Stimulated activated CD4-positive, alpha-beta T cell treated with anti-CD3 and anti-CD28 coated beads, Interleukin-15, amount 100 ng/mL, for 48 hours (primary cell): ENCODE data around the gene HOXA4.

Source experiments
- DNase-seq, 2 donors: peaks; one replicate each; pipeline ENCODE4 v3.0.0-alpha.2; 2020; ENCODE audit warnings: low read depth in 2 of 2

Gene HOXA4

DNA sequence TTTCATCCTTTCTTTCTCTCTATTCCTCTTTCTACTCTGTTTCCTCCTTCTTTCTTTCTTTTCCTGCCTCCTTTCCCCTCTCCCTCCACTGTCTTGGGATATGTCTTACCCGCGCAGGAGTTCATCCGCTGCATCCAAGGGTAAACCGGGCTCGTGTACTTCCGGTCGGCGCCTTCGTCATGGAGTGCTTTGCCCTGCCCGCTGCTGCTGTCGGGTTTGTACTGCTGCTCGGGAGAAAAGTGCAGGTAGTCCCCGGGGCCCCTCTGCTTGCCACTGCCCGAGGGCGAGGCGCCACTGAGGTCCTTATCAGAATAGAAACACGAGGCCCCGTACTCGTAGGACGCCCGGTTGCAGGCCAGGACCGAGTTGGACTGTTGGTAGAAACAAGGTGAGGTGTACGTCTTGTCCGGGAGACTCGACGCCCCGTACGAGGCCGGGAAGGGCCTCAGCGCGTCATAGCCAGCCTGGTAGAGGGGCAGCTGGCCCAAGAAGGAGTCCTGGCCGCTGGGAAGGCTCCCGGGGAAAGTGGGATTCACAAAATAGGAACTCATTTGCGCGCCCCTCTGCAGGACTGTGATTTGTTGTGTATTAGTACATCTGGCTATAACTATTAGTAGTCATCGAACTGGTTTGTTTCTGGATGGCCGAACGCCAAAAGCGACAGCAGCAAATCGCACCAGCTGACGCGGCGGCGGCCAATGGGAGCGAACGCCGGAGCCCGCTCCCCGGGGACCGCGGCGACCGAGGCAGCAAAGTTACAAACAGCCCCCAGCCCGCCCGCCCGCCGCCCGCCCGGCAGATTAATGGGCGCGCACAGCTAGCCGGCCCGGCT lies 16.9 kb upstream of the HOXA4 start, which contains the start of gene HOXA6:
HOXA6 (minus strand) TSS at position 576 of the 832 bp plus-strand sequence; CDS start at position 551, 25 bp downstream.
- DNase-seq: no peak

DNA sequence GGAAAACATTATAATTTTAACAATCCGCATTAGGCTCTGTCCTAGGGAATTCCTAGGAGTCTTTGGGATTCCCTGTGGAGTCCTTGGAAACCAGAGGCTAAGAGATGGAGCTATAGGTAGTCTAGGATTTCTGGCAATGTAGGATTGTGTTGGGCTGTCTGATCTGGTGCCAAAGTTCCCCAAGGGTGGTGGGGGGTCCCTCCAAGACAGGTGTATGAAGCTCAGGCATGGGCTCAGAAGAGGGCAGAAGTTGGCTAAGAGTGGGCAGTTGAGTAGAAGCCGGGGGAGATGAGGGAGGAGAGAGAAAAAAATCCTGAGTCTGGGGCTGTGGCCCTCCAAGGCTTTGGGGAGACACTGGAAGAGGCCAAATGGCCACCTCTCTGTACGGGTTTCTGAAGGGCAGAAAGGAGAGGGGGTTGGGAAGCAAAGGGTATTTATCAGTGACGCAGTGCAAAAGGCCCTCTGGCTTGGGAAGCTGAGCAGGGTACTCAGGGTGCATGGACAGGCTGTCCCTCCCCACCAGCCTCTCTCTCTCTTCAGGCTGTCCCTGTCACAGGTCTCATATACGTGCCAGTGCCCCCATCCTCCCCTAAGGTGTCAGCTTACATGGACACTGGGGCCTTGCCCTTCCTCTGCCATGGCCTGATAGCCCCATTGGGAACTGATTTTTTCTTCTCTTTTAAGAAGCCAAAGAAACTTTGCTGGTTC lies 16.1 kb upstream of the HOXA4 start:
- no peak for DNase-seq

DNA sequence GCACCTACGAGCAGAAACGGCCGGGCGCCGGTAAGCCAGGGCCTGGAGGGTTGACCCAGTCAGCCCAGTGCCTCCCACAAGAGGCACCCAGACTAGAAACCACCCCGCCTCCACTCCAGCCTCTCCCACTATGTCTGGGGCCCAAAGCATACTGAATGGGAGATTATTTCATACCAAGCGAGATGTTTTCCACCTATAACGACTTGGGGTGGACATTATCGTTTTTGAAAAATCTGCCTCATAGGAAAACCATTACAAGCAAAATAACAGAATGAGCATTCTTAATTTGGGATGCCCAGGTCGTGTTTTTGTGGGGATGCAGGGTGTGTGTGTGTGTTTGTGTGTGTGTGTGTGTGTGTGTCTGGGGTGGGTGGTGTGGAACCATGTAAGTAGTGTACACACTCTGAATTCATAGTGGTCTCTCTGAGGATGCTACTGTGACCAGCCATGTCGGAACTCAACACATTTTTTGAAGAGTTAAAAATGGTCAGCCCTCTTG lies 15.4 kb upstream of the HOXA4 start:
- DNase-seq: no peak

DNA sequence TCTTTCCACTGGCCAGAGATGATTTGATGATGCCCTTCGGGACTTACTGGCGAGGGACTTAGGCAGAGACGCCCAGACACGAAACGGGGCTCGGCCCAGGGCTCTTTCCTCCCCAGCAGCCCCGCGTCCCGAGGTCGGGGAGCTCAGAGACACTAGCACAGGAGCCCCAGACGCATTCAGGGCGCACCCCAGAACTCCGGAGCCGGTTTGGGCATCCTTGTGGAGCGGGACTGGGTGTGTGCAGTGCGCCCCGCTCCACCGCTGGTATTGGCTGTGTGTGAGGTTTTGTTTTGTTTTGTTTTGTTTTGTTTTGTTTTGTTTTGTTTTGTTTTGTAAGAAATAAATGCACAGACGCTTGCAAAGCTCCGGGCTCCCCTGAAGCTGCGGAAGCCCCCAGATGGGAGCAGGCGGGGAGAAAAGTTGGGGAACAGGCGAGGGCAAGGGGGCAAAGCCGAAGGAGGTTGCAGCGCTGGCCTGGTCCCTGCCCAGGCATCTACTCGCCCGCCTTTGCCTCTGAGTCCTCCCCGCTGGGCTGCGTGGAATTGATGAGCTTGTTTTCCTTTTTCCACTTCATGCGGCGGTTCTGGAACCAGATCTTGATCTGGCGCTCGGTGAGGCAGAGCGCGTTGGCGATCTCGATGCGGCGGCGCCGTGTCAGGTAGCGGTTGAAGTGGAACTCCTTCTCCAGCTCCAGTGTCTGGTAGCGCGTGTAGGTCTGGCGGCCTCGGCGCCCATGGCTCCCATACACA lies 14.8 kb upstream of the HOXA4 start:
- no peak for DNase-seq

DNA sequence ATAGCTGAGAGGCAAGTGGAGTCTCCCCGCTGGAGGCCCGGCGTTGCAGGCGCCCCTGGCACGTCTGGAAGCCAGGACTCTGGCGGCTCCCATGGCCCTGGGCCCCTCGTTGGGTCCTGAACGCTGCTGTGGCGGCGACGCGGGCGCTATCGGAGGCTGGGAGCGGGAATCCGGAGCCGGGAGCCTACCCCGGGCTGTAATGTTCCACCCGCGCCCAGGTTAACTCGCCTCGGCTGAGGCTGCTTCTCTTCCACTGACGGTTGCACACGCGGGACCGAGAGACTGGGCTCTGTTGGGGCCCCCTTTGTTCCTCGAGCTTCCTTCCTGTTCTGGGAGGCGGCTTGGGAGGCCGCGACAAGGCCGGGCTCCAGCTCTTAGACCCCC lies 14.2 kb upstream of the HOXA4 start:
- no peak for DNase-seq

GRCh38 chr7:27143950-27144780 lies 13.6 kb upstream of the HOXA4 start:
- DNase-seq: no peak

DNA sequence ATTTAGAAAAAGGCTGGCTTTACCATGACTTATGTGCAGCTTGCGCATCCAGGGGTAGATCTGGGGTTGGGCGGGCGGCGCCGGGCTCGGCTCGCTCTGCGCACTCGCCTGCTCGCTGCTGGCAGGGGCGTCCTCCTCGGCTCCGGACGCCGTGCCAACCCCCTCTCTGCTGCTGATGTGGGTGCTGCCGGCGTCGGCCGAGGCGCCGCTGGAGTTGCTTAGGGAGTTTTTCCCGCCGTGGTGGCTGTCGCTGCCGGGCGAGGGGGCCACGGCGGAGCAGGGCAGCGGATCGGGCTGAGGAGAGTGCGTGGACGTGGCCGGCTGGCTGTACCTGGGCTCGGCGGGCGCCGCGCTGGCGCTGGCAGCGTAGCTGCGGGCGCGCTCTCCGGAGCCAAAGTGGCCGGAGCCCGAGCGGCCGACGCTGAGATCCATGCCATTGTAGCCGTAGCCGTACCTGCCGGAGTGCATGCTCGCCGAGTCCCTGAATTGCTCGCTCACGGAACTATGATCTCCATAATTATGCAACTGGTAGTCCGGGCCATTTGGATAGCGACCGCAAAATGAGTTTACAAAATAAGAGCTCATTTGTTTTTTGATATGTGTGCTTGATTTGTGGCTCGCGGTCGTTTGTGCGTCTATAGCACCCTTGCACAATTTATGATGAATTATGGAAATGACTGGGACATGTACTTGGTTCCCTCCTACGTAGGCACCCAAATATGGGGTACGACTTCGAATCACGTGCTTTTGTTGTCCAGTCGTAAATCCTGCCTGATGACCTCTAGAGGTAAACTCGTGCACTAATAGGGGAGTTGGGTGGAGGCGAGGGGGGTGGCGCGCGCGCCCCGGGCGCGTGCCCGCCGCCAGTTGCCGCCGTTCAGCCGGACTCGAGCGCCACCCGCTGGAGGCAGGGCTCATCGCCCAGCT lies 12.7 kb upstream of the HOXA4 start, which contains the start of gene HOXA5:
HOXA5 (minus strand) TSS at position 659 of the 927 bp plus-strand sequence; CDS start at position 585, 74 bp downstream.
- no peak for DNase-seq

GRCh38 chr7:27142580-27143022 lies 12.0 kb upstream of the HOXA4 start:
- DNase-seq: no peak

DNA sequence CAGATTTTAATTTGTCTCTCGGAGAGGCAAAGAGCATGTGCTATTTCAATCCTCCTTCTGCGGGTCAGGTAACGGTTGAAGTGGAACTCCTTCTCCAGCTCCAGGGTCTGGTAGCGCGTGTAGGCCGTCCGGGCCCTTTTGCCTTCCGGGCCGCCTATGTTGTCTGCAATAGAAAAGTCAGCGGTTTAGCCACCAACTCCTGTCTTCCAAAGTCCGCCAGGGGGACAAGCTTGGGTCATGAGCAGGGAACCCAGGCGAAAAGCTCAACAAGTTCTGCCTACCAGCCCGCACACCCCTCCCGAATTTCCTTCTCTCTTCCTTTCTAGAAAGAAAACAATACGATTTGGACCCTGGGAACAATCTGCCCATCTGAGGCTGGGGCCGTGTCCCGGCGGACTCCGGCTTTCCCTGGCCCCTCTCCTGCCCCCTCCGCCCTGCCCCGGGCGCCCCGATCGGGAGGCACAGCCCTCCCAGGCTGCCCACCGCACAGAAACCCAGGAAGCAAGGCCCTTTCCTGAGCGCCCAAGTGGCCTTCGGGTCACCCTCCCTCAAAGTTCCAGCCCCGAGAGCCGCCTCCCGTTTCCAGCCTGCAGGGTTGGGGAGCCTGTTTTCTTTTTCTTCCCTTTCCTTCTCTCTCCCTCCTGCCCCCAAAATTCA lies 11.5 kb upstream of the HOXA4 start:
- no peak for DNase-seq

- DNase-seq: no peak
Observed at GRCh38 chr7:27141137-27141922, 10.8 kb upstream of the HOXA4 start.

DNA sequence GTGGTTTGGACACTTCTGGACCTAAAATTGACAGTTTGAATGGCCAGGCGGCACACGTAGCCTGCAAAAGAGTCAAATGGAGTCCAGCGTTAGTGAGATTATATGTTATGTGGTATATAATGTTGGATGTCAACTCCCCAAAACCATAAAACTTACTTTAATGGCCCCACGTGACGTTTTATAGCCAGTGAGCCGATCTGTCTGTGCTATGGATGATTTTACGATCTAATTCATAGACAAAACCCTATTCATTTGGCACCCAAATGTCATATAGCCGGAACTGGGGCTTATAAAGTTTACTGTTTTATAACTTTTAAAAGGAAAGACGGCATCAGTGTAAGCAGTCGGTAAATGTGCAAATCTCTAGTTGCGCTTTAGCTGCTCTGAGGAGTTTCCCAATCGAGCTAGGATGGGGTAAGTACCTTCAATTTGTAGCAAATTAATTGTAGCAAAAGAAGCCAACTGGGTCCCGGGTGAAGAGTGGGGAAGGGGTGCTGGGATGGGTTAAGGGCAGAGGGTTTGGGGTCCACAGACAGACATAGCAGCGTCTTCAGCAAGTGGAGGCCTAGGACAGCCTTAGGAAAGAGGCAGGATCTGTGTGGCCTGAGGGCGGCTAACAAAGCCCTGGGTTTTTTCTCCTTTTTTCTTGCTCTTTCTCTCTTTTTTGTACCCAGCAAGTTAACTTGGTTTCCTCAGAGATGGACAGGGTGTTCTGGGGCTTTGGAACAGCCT lies 9.7 kb upstream of the HOXA4 start:
- no peak for DNase-seq

GRCh38 chr7:27139334-27140125 lies 9.0 kb upstream of the HOXA4 start:
- no peak for DNase-seq

DNA sequence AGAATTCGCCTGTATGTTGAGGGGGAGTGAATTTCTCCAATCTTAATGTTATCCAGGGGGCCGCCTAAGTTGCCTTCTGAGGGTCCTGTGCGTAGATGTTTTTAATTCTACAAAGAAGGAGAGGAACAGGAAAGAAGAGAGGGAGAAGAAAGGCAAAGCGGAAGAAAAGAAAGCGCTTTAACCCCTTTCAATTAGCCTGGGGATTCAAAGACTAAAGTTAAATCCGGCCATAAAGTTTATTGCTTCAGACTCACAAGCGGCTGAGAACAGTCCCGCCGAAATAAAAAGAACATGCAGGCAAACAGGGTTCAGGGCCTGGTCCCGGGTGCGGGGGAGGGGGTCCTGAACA lies 8.4 kb upstream of the HOXA4 start:
- DNase-seq: no peak

DNA sequence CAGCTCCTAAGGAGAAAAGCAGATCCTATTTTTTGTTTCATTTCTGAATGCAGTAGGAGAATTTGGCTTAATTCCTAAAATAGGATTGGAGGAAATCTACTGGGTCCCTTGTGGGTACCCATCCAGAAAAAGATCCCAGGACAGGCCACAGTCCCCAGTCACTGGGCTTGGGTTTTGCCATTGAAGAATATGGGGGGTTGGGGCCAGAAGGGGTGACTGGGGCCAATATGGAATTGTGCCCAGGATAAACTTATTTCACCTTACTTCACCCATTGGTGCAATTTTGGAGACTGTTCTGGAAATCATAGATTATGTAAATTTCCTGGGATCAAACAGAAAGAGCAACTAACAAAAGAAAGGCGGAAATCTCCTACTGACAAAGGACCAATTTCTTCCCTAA lies 7.9 kb upstream of the HOXA4 start:
- DNase-seq: no peak

DNA sequence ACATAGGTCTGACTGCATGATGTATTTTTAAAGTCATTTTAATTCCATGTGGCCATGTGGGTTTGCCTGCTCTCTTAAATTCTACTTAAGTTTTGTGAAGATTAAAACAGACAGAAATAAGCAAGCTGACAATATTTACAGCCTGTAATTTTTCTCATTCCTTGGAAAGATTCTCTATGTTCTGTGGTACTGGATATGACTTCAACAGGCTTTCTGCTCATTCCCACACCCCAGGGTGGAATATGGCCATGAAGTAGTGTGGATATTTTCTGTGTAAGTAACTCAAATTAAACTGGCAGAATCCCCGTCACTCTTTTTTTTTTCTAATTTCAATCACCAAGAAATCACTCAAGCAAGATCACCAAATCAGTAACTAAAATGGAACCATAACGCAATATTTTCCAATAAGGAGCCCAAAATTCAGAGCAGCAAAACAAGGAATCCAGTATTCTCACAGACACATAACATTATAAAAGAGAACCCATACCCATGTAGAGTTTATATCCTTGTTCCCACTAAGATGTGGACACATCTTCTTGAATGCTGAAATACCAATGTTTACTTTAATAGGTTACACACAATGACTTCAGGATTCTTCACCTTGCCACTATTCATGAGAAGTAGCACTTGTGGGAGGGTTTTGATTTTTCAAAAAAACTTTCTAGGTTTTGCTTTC lies 7.2 kb upstream of the HOXA4 start:
- no peak for DNase-seq

DNA sequence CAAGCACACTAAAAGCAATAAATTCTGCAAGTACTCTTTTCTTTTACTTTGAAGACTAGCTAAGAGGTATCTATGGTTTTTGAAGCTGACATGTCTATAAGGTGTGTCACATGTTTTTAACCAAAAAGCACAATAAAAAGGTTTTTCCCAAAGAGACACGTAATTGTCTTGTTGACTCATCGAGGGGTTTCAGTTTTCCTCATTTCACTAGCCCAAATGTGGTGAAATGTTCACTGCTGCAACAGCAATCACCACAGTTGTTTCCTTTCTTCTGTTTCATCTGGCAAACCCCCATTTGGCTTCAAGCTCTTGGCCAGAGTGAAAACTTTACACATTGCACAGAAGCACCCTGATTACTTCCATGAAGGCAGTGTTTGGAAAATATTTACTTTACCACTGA lies 3.8 kb upstream of the HOXA4 start:
- DNase-seq: no peak
